ENCODE measurements around the gene ARHGEF26.
"Not testable (repeated sequence)": the region's sequence is repeated elsewhere in the genome, so short reads cannot be mapped to it uniquely, and the experiment has no call there.

Gene ARHGEF26

GRCh38 chr3:154120961-154121700 is at the start of gene ARHGEF26:
Gene ARHGEF26, plus strand, starts transcription at chr3:154121390. Its CDS starts 603 bp downstream, at chr3:154121993.
- DNase-seq, result no peak

- no peak for DNase-seq
These were observed 46.2 kb upstream of the ARHGEF26 start for GRCh38 chr3:154074966-154075365.

- DNase-seq, result no peak
These were observed 42.5 kb upstream of the ARHGEF26 start for GRCh38 chr3:154078672-154079071.

- no peak for DNase-seq
These were observed 39.9 kb upstream of the ARHGEF26 start for GRCh38 chr3:154081305-154081704.

GRCh38 chr3:154085071-154085470 is 36.1 kb upstream of the ARHGEF26 start:
- no peak for DNase-seq

- no peak for DNase-seq
These were observed 35.4 kb upstream of the ARHGEF26 start for GRCh38 chr3:154085799-154086198.

- no peak for DNase-seq
These were observed 34.9 kb upstream of the ARHGEF26 start for GRCh38 chr3:154086286-154086685.

GRCh38 chr3:154087756-154088480 is 33.3 kb upstream of the ARHGEF26 start:
- not testable (repeated sequence) for DNase-seq

- DNase-seq, result no peak
These were observed 31.5 kb upstream of the ARHGEF26 start for GRCh38 chr3:154089421-154090420.

- no peak for DNase-seq
These were observed 27.1 kb upstream of the ARHGEF26 start for GRCh38 chr3:154094051-154094450.

GRCh38 chr3:154095832-154096421 is 25.3 kb upstream of the ARHGEF26 start:
- no peak for DNase-seq

GRCh38 chr3:154098376-154098775 is 22.8 kb upstream of the ARHGEF26 start:
- DNase-seq, result no peak

- no peak for DNase-seq
These were observed 20.6 kb upstream of the ARHGEF26 start for GRCh38 chr3:154100556-154100955.

- no peak for DNase-seq
These were observed 19.9 kb upstream of the ARHGEF26 start for GRCh38 chr3:154101250-154101649.

- DNase-seq, result no peak
These were observed 19.0 kb upstream of the ARHGEF26 start for GRCh38 chr3:154102225-154102624.

GRCh38 chr3:154105218-154105975 is 15.8 kb upstream of the ARHGEF26 start:
- DNase-seq, result no peak

- DNase-seq, result no peak
These were observed 9.7 kb upstream of the ARHGEF26 start for GRCh38 chr3:154111365-154111935.

- no peak for DNase-seq
These were observed 8.9 kb upstream of the ARHGEF26 start for GRCh38 chr3:154112146-154112852.

- no peak for DNase-seq
These were observed 7.6 kb upstream of the ARHGEF26 start for GRCh38 chr3:154113609-154114008.

- DNase-seq, result no peak
These were observed 5.9 kb upstream of the ARHGEF26 start for GRCh38 chr3:154115332-154115731.

- no peak for DNase-seq
These were observed 1.2 kb upstream of the ARHGEF26 start for GRCh38 chr3:154119951-154120350.
